Psoas muscle (tissue), 8 donors: Measurements from ENCODE around the gene PDE8B. TPM values are rescaled to one million over a fixed set of nuclear protein-coding genes. Genes with fewer than 3 reads are reported as not detected.

ENCODE experiments used
- ATAC-seq, 4 donors: fragments of 200-7000 bp; cut with Tn5 transposase; one replicate each; pipeline ENCODE4 v1.9.1; 2020; ENCODE audit warnings: moderate library complexity in 3 of 4, mild to moderate bottlenecking in 2 of 4
- DNase-seq, 2 donors: peaks; one replicate each; pipeline ENCODE4 v3.0.0-alpha.2; 2020
- H3K27ac ChIP-seq: fragments of 200-600 bp; one replicate; pipeline ENCODE4 v1.8.0; 2022
- H3K27me3 ChIP-seq, 3 donors: fragments of 200-600 bp in 1 of 3; one replicate each; pipeline versions ENCODE4 v1.6.1 to v1.8.0; 2013 to 2022; ENCODE audit warnings: low read length in 2 of 3, mild to moderate bottlenecking in 2 of 3, moderate library complexity in 1 of 3; ENCODE audit not compliant: insufficient read depth in 3 of 3
- H3K36me3 ChIP-seq, 2 donors: fragments of 200-600 bp in 1 of 2; one replicate each; pipeline versions ENCODE4 v1.6.1 to v1.8.0; 2013 to 2022; ENCODE audit warnings: low read depth in 1 of 2, mild to moderate bottlenecking in 1 of 2, moderate library complexity in 1 of 2; ENCODE audit not compliant: insufficient read depth in 1 of 2
- H3K4me1 ChIP-seq: fragments of 200-600 bp; one replicate; pipeline ENCODE4 v1.8.0; 2022
- H3K4me3 ChIP-seq: fragments of 200-600 bp; one replicate; pipeline ENCODE4 v1.8.0; 2022; ENCODE audit warnings: mild to moderate bottlenecking
- H3K9me3 ChIP-seq: fragments of 200-600 bp; one replicate; pipeline ENCODE4 v1.8.0; 2022
- WGBS, 3 donors: extraction: QIAGEN DNeasy Blood & Tissue Kit; methylation state at CpG; one replicate each; pipeline versions ENCODE4 v1.1.6 to v1.1.7; 2013; 5-methylcytosine and 5-hydroxymethylcytosine counted together
- intact Hi-C, 2 donors: fragments of 100-400 bp; cut with DNase I; formaldehyde crosslinking; loops; one replicate each; pipeline versions ENCODE4 v1.11.0 to v1.14.2; 2022
- polyA plus RNA-seq, 3 donors: library from polyadenylated mRNA; stranded (reverse); fragments of 200-250 nt; gene quantifications; one replicate each; pipeline ENCODE4 v1.2.3, GENCODE V29; 2013
- total RNA-seq, 4 donors: library from RNA; stranded (reverse); fragmentation: NEBNext Ultra II Directional in 2 of 4; extraction: Animal tissue kit (Norgen Biotek cat#: 25700) in 2 of 4; gene quantifications; one replicate each; pipeline versions ENCODE4 v1.2.1 to v1.2.4, GENCODE V29; 2021 to 2023
- TF ChIP-seq, protein P1 (sequence below): fragments of 200-600 bp; IDR thresholded peaks from one replicate; pipeline ENCODE4 v1.8.0; 2022; ENCODE audit warnings: antibody characterized with exemption
- donor health status: healthy with polysubstance abuse.
- donor health status: DM: no; HTN: no; CAD: no; lungs with moderate emphysema.
- donor health status: Bipolar disorder and iron deficiency.
- donor health status: healthy.
- donor health status: DM: yes; HTN: yes; CAD: no.
- donor health status: DM: no; HTN: no; CAD: no.
- donor health status: DM: no; HTN: no; CAD: no.
- donor health status: DM: yes; HTN: yes; CAD: no.

PDE8B gene
- total and polyA plus RNA-seq, 7 donors, result 0.12 to 2.9 (median 0.46) TPM

DNA sequence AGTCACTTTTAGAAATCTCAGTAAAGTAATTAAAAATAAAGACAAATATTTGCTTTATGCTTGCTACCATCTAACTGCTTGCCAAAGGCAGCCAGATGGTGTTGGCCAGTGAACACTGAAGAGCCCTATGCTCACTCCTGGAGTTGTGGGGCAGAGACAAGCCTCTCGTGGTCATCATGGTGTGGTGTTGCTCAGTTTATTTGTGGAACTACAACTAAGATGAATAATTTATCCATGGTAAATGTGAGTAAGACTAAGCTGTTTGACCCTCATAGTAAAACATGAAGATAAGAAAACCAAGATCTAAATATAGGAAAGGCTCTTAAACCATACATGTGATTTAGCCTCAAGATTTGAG is 100.7 kb downstream of the PDE8B start:
- Histone ChIP-seq H3K36me3 (no peaks in the 10 kb centered on the region), H3K4me3 (no peak overlapping the region), H3K27me3 (no peaks in the 10 kb centered on the region), H3K4me1 (no peaks in the 10 kb centered on the region), H3K9me3 (no peaks in the 10 kb centered on the region), H3K27ac (no peak overlapping the region)
- WGBS, 3 donors, result 62 to 67% (median 63%) methylated on average over 1 of the region's 1 CpG
- intact Hi-C loops, result no loop called here
- ATAC-seq, result no peak
- DNase-seq, result no peak
- TF ChIP-seq, protein P1, sequence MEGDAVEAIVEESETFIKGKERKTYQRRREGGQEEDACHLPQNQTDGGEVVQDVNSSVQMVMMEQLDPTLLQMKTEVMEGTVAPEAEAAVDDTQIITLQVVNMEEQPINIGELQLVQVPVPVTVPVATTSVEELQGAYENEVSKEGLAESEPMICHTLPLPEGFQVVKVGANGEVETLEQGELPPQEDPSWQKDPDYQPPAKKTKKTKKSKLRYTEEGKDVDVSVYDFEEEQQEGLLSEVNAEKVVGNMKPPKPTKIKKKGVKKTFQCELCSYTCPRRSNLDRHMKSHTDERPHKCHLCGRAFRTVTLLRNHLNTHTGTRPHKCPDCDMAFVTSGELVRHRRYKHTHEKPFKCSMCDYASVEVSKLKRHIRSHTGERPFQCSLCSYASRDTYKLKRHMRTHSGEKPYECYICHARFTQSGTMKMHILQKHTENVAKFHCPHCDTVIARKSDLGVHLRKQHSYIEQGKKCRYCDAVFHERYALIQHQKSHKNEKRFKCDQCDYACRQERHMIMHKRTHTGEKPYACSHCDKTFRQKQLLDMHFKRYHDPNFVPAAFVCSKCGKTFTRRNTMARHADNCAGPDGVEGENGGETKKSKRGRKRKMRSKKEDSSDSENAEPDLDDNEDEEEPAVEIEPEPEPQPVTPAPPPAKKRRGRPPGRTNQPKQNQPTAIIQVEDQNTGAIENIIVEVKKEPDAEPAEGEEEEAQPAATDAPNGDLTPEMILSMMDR, result no peak

DNA sequence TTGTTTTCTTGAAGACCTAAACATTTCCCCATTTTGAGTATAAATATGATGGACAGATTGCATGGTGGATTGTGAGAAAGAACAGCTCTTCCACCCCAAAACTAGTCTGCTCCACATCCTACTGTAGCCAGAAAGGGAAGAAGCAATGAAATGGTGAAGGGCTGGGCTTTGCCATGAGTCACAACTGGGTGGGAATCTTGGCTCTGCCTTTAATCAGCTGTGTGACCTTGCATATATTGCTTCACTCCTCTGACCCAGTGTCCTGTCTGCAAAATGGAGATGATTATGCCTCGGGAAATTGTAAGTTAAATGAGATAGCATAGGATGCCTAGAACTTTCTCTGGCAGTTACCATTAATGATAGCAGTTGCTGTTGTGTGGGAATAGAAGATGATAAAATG is 101.9 kb downstream of the PDE8B start:
- no peaks in the 10 kb centered on the region for H3K4me1 ChIP-seq
- H3K4me3 ChIP-seq, result no peak overlapping the region
- WGBS, 3 donors, result 79 to 89% (median 85%) methylated on average over 1 of the region's 1 CpG
- no peak overlapping the region for H3K27ac ChIP-seq
- no peaks in the 10 kb centered on the region for H3K36me3 ChIP-seq
- no peak for ATAC-seq
- intact Hi-C loops, result no loop called here
- H3K9me3 ChIP-seq, result no peaks in the 10 kb centered on the region
- no peak for DNase-seq
- no peaks in the 10 kb centered on the region for H3K27me3 ChIP-seq
- TF ChIP-seq, protein P1, result no peak

- ATAC-seq, result no peak
- WGBS, 3 donors, result 40 to 57% (median 42%) methylated on average over 1 of the region's 1 CpG
- intact Hi-C loops, result no loop called here
These were observed 106.6 kb downstream of the PDE8B start for GRCh38 chr5:77316871-77317661.

GRCh38 chr5:77318060-77318459 is 107.6 kb downstream of the PDE8B start:
- WGBS, 3 donors, result 67 to 76% (median 72%) methylated on average over 2 of the region's 2 CpGs
- no peak overlapping the region for H3K4me3 ChIP-seq
- intact Hi-C loops, result no loop called here
- H3K27ac ChIP-seq, result no peak overlapping the region
- ATAC-seq (no peak), DNase-seq (no peak)
- TF ChIP-seq, protein P1, result no peak
- H3K9me3 ChIP-seq, result no peaks in the 10 kb centered on the region
- H3K4me1 ChIP-seq, result no peaks in the 10 kb centered on the region
- H3K27me3 ChIP-seq, result peaks cover 0 to 1% (median 0%) of the 10 kb centered on the region in 3 donors
- no peaks in the 10 kb centered on the region for H3K36me3 ChIP-seq

More at GRCh38 chr5:77316871-77317661, 106.6 kb downstream of the PDE8B start:
- Histone ChIP-seq H3K36me3 (no peaks in the 10 kb centered on the region), H3K4me3 (no peak overlapping the region), H3K9me3 (no peaks in the 10 kb centered on the region), H3K27ac (no peak overlapping the region), H3K4me1 (no peaks in the 10 kb centered on the region), H3K27me3 (no peaks in the 10 kb centered on the region)
- TF ChIP-seq, protein P1, result no peak
- no peak for DNase-seq
